Measurements from ENCODE around the gene NUDT16. TPM values are rescaled to one million over a fixed set of nuclear protein-coding genes. Genes with fewer than 3 reads are reported as not detected.
"Not testable (repeated sequence)": the region's sequence is repeated elsewhere in the genome, so short reads cannot be mapped to it uniquely, and the experiment has no call there.

The NUDT16 gene
- polyA plus RNA-seq (ENCODE audit: insufficient read length in 3 of 3), result 10 to 100 TPM; 41.1 to 48.6 (median 42.2) TPM

DNA sequence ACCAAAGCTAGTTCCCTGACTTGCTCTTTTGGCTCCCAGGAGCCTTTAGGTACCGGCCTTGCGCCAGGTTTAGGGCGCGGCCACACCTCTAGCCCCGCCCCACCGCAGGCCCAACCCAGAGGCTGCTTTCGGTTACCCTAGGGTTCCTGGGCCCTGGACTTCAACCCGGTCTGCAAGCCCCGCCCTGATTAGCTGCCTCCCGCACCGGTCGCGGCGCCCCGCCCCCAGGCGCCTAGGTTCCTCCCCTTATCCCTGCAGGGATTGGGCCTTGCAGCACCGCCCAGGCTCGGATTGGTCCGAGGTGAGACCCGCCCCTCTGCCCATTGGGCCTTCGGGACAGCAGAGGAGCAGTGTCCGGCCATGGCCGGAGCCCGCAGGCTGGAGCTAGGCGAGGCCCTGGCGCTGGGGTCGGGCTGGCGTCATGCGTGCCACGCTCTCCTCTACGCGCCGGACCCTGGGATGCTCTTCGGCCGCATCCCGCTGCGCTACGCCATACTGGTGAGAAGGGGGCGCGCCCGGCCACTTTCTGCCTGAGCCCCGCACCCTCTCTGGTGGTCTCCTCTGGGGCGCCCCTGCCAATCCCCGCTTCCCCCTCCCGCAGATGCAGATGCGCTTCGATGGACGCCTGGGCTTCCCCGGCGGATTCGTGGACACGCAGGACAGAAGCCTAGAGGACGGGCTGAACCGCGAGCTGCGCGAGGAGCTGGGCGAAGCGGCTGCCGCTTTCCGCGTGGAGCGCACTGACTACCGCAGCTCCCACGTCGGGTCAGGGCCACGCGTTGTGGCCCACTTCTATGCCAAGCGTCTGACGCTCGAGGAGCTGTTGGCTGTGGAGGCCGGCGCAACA, at the start of gene NUDT16:
Gene NUDT16 (plus strand): TSS at position 330 of the 847 bp plus-strand sequence. CDS start 31 bp downstream, at position 361.
- DNase-seq (ENCODE audit: low read depth in 3 of 3, low spot score in 2 of 3), result peak; percentile 89 to 96 (median 93)

DNA sequence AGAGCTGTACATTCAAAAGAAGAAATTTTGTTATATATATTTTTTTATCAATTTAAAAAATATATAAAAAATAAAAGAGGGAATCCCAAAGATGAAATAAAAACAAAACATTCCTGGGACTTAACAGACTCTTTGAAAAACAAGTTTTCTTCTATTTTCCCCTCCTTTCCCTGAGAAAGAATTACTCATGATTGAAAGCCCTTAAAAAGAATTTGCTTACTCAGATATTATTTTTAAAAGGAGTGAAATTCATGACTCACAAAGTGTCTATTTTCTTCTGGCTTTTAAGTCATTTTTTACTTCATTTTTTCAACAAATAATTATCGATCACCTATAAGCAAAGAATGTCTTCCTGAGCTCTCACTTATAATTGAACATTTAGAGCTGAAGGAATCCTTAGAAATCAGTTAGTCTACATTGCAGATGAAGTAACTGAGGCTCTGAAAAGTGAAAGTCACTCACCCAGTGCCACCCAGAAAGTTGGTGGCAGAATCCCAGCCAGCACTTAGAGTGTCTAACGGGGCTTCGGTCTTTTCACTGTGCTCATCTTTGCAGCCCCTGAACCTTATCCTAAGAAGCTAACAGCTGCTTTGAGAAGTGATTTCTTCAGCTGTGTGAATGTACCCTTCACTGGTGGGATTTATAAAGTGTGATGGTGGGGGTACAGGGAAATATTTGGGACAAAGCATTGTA, 42.5 kb upstream of the NUDT16 start:
- no peak for DNase-seq (ENCODE audit: low read depth in 3 of 3, low spot score in 2 of 3)

DNA sequence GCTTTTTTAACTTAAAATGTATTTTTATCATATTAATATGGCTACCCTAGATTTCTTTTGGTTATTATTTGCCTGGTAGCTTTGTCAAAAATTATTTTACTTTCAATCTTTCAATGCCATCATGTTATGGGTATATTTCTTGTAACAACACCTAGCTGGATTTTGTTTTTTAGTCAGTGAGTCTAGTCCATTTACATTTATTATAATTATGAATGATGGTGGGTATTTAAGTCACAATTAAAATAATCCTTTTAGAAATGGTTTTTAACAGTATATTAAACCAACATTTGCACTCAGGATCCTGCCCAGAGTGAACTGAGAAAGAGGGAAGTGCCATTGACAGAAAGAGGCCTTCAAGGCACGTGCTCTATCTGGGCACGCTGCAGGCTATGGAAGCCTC, 39.8 kb upstream of the NUDT16 start:
- DNase-seq (ENCODE audit: low read depth in 3 of 3, low spot score in 2 of 3), result no peak

- no peak for DNase-seq (ENCODE audit: low read depth in 3 of 3, low spot score in 2 of 3)
Measured at GRCh38 chr3:131348911-131349310, 32.7 kb upstream of the NUDT16 start.

- DNase-seq (ENCODE audit: low read depth in 3 of 3, low spot score in 2 of 3), result no peak
Measured at GRCh38 chr3:131349454-131349853, 32.1 kb upstream of the NUDT16 start.

GRCh38 chr3:131349946-131350347, 31.6 kb upstream of the NUDT16 start:
- no peak for DNase-seq (ENCODE audit: low read depth in 3 of 3, low spot score in 2 of 3)

- DNase-seq (ENCODE audit: low read depth in 3 of 3, low spot score in 2 of 3), result no peak
Measured at GRCh38 chr3:131350506-131350905, 31.1 kb upstream of the NUDT16 start.

- no peak for DNase-seq (ENCODE audit: low read depth in 3 of 3, low spot score in 2 of 3)
Measured at GRCh38 chr3:131353016-131353877, 28.3 kb upstream of the NUDT16 start.

- no peak for DNase-seq (ENCODE audit: low read depth in 3 of 3, low spot score in 2 of 3)
Measured at GRCh38 chr3:131353986-131354385, 27.6 kb upstream of the NUDT16 start.

DNA sequence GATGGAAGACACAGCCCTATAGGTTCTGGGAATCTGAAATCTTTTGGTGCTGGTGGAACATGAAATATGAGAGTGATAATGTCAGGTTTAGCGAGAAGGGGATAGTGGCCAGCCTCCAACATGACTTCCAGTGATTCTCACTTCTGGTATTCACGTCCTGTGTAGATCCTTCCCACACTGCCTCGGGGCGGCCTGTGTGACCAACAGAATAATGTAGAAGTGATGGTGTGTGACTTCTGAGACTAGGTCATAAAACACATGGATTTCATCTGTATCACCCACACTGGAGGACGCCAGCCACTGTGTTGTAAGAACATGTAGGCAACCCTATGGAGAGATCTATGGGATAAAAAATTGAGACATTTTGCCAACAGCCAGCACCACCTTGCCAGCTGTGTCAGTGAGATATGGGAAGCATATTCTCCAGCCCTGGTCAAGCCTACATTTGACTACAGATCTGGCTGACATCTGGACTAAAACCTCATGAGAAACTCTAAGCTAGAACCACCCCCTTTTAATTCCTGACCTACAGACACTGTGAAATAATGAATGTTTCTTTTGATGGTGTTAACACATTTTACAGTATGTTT, 25.5 kb upstream of the NUDT16 start:
- no peak for DNase-seq (ENCODE audit: low read depth in 3 of 3, low spot score in 2 of 3)

- DNase-seq (ENCODE audit: low read depth in 3 of 3, low spot score in 2 of 3), result no peak
Measured at GRCh38 chr3:131357275-131357674, 24.3 kb upstream of the NUDT16 start.

DNA sequence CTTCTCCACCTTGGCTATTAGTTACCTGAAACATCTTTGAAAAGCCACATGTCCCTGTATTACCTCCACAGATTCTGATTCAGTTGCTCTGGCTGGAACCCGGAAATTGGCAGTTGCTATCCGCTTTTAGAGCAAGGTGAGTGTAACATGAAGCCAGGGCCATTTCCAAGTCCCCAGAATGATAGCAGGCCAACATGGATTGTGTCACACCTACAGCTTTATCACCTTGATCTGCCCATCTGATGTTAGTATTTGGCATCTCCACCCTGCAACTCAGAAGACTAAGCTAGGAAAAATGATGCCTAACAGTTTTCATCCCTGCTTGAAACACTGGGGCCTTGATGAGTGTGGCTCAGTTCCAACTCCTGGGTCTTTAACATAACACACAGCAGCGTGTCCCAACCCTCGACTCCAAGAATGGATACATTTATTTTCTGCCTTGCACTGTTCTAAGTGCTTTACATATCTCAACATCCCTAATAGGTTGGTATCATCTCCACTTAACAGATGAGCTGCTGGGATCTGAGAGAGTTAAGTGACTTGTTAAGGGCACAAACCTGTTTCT, 21.3 kb upstream of the NUDT16 start:
- DNase-seq (ENCODE audit: low read depth in 3 of 3, low spot score in 2 of 3), result no peak

DNA sequence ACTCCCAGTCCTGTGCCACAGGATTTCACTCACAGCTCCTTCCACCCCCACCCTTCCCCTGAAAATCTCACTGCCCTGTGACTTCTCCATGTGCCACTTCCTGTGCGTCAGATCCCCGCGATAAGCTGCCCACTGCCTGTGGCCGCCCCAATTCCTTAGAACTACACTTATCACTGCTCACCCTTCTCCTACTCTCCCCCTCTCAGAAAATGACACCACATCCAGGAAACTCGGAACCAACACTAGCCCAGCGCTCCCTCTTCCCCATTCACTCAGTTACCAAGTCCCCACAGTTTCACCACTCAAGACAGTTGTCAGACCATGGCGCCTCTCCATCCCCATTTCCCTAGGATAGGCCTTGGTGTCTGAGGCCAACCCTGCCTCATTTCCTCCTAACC, 20.5 kb upstream of the NUDT16 start:
- DNase-seq (ENCODE audit: low read depth in 3 of 3, low spot score in 2 of 3), result not testable (repeated sequence)

DNA sequence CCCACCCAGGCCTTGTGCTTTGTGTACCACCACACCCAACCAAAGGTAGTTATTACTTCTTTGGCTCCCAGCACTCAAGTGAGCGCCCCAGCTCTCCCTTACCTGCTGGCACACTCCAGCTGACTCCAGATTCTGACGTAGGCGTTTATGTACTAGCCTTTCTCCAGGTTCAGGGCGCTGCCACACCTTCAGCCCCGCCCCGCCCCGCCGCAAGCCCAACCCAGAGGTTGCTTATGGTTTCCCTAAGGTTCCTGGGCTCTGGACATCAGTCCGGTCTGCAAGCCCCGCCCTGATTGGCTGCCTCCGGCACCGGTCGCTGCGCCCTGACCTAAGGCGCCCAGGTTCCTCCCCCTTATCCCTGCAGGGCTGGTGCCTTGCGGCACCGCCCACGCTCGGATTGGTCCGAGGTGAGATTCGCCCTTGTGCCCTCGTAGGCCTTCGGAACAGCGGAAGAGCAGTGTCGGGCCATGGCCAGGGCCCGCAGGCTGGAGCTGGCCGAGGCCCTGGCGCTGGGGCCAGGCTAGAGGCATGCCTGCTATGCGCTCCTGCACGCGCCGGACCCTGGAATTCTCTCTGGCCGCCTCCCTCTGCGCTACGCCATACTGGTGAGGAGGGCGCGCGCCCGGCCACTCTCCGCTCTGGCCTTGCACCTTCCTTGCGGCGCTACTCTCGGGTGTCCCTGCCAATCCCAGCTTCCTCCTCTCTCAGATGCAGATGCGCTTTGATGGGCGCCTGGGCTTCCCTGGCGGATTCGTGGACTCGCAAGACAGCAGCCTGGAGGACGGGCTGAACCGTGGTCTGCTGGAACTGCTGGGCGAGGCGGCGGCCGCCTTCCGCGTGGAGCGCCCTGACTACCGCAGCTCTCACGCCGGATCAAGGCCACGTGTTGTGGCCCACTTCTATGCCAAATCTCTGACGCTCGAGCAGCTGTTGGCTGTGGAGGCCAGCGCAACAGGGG, 19.8 kb upstream of the NUDT16 start:
- DNase-seq (ENCODE audit: low read depth in 3 of 3, low spot score in 2 of 3), result peak; percentile 29 to 38 (median 32)

DNA sequence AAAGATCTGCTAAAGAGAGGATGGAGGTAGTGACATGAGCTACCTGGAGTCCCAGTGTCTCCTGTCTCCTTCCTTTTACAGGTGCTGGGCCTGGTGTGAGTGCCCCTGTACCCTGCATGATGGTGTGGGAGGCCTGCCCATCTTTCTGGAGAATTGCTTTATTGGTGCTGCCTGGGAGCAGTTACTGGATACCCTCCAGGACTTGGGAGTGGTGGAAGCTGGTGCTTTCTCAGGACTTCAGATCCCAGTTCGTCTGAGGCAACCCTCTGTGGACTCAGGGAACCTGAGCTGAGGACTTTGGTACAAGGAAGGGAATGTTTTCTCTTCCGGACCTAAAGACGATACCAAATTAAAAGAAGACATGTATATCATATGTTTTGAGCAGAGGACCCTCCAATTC, 18.3 kb upstream of the NUDT16 start:
- DNase-seq (ENCODE audit: low read depth in 3 of 3, low spot score in 2 of 3), result no peak

DNA sequence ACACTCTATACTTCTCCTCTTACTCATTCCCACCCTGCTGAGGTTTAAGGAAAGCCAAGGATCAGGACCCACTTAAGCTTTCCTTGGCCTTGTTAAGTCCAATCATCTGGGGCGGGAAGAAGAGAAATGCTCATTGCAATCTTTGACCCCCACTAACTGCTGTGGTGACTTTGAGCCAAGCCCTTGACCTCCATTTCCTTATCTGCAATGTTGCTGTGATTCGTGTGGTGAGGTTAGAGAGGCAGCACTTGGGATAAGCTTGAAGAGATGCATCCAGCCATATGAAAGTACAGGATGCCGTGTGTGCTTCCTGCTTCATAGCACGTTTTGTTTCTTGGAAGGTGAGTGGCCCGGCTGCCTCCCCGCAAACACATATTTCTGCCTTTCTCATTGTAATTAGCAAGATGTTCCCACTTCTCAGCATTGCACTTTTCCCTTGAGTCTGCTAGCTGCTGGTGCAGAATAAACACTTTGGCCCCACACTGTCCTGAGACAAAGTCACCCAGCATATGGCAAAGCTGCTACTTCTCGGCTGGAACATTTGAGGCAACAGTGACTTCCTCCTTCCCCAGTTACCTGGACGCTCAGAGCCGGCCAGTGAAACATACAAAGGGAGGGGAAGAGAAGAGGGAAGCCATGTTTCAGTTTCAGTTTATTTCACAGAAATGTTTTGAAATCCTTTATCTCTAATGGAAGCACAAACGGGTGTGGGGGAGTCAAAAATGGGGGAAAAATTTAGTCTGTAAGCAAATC, 10.5 kb upstream of the NUDT16 start:
- no peak for DNase-seq (ENCODE audit: low read depth in 3 of 3, low spot score in 2 of 3)

DNA sequence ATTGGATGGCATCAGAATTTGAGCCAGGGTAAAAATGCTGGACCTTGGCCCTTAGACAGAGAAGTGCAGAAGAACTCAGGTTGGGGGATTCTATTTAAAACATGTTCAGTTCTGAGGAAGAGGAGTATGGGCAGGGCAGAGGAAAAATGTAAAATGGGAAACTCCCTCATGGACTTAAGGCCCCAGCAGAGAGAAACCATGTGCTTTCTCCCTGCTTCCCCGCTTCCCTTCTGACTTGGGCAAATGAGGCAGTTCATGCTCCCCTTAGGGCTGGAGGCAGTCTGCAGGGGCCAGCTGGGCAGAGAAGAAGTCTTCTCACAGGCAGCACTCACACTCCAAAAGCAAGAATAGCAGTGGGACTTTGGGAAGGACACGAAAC, 9.9 kb upstream of the NUDT16 start:
- no peak for DNase-seq (ENCODE audit: low read depth in 3 of 3, low spot score in 2 of 3)

DNA sequence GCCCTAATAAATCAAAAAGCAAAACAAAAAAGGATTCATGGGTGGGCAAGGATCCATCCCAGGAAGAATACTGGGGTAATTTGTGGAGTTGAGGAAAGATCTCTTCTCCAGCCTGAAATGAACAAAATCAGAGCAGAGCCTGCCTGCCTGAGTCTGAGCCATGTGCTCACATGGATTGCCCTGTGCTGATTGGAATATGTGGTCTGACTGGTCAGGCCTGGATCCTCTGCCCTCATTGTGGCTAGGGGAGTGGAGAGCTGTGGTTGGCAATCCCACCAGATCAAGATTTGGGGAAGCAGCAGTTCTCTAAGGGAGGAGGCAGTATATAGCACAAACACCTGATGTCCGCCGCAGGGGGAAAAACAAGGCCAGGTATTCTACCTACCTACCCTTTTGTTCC, 6.8 kb upstream of the NUDT16 start:
- no peak for DNase-seq (ENCODE audit: low read depth in 3 of 3, low spot score in 2 of 3)
